Activated naive CD4-positive, alpha-beta T cell treated with anti-CD3 and anti-CD28 coated beads, Interleukin-2, amount 50 U/mL, for 72 hours (primary cell): ENCODE data around the gene PRKN. TPM values are rescaled to one million over a fixed set of nuclear protein-coding genes. Genes with fewer than 3 reads are reported as not detected.
"Not testable (repeated sequence)": the region's sequence is repeated elsewhere in the genome, so short reads cannot be mapped to it uniquely, and the experiment has no call there.

Experiments used
- ATAC-seq, 2 donors: fragments of 150-1000 bp; cut with Tn5 transposase; 2 replicates each; pipeline ENCODE4 v1.10.0; 2021; ENCODE audit warnings: mild to moderate bottlenecking in 2 of 2, moderate library complexity in 2 of 2
- DNase-seq, 2 donors: peaks; one replicate each; pipeline ENCODE4 v3.0.0; 2021 to 2022; ENCODE audit warnings: low spot score in 2 of 2
- H3K27ac Mint-ChIP-seq, 2 donors: one replicate each; pipeline ENCODE4 v1.8.0; 2022; ENCODE audit warnings: mild to moderate bottlenecking in 2 of 2, mixed read lengths in 2 of 2
- H3K36me3 Mint-ChIP-seq, 2 donors: one replicate each; pipeline ENCODE4 v1.8.0; 2022; ENCODE audit warnings: mixed read lengths in 2 of 2
- H3K9me3 Mint-ChIP-seq, 2 donors: one replicate each; pipeline ENCODE4 v1.8.0; 2022; ENCODE audit warnings: mixed read lengths in 2 of 2
- total RNA-seq, 2 donors: library from RNA; stranded (reverse); gene quantifications; one replicate each; pipeline ENCODE4 v1.2.3, GENCODE V29; 2022

PRKN gene
- total RNA-seq, 2 donors from 2014 or later, result 0.57 to 4.1 TPM

DNA sequence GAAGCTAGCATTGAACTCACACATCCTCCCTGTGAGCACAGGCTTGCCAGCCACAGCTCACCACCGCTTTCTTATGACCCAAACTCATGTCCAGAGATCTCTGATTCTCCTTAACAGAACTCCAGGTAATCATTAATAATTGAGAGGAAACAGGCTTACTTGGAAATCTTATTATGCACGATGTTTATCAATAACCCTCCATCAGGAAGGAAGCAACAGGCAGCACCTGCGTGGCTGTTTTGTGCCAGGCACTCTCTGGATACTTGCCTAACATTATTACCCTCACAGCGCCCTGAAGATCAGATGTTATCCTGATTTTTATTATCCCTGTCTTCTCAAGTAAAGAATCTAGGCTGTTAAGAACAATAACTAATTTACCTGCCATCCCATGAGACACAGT is 306.6 kb downstream of the PRKN start:
- Mint-ChIP-seq H3K27ac (no peak overlapping the region), H3K36me3 (peaks cover 0 to 6% of the 10 kb centered on the region in 2 donors), H3K9me3 (peaks cover 3 to 7% of the 10 kb centered on the region in 2 donors)
- DNase-seq (no peak), ATAC-seq (no peak)

DNA sequence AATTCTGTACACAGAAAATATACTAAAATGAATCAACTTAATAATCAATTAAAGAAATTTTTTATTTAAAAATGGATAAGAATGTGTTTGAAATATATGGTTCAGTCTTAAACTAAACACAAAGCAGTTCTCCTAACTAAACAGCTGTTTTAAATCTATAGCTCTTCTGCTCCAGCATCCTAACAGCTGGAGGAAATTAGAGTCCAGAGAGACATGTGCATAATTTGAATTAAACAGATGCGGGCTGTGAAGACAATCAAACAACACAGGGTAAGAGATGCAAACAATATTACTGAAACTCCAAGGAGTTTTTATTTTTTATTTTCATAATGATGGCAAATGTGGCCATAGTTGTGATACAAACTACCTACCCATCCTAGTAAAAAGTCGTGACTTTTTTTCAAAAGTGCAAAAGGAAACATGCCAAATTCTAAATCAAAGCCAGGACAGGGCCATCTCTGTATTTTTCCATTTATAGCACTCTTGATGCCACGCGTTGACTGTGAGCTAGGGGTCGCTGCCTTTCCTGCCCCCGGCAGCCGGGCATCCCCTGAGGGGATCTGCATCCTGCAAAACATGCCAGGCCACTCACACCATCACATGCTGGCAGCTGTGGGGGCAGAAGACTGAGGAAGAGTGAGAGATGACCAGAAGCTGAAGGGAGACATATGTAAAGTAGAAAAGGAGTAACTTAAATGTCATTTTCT is 310.6 kb downstream of the PRKN start:
- no peak for DNase-seq
- Mint-ChIP-seq H3K9me3 (peaks cover 0 to 3% of the 10 kb centered on the region in 2 donors), H3K27ac (no peak overlapping the region), H3K36me3 (peaks cover 0 to 6% of the 10 kb centered on the region in 2 donors)
- ATAC-seq, result no peak

DNA sequence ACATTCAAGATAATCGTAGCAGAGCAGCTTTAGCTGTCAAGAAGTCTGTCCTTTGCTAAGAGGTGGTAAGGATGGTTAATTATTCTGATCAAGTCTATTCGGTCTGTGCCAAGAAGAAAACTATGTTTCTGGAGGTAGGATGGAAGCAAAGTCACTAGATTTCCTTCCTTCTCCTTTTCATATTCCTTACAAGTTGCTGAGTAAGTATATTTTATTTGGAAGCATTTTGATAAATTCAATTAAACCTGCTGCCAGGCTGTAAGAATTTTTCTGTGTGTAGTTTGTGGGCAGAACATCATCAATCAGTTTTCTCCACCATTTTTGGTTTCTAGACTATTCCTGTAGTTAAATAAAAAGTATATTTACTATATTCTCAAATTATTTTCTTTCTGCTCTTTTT is 311.3 kb downstream of the PRKN start:
- ATAC-seq (no peak), DNase-seq (no peak)
- H3K9me3 Mint-ChIP-seq, result peaks cover 0 to 3% of the 10 kb centered on the region in 2 donors
- H3K36me3 Mint-ChIP-seq, result peaks cover 0 to 6% of the 10 kb centered on the region in 2 donors
- no peak overlapping the region for H3K27ac Mint-ChIP-seq

DNA sequence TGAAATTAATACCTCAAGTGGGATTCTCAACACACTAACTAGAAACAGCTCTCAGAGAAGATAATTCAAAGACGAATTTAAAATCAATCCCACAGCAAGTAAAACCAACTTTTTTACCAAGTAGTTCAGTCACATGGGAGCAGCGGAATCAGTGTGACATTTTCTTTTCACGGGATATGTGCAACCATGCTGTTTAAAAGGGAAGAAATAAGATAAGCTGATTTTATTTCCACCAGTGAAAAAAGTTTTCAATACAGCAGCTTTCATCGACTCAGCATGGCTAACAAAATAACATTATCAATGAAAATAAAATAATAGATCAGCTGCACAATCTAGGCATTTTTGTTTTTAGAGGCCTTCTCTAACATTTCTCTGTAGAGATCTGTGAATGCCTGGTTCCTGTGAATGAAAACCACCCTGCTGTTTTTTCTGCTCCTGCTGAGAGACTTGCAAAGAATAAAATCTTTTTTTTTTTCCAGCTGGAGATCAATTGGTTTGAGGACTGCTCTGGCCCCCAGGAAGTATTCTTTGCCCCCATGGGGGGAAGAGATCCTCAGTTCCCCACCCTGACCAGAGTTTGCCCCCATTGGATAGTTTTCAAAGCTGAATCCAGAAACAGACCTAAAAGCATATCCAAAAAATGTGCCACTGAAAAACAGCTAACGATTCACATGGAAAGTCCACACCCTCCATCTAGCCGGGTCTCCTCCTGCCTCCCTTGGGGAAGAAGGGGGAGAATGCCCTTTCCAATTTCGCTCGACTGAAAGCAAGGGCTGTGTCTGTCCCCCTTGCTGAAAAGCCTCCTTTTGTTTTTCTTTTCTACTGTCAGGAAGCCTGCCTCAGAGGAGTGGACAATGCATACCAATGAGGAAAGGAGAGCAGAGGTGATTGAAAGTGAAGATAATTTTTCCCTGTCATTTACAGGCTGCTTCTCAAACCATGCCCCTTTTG is 317.6 kb downstream of the PRKN start:
- Mint-ChIP-seq H3K36me3 (no peaks in the 10 kb centered on the region), H3K9me3 (no peaks in the 10 kb centered on the region), H3K27ac (no peak overlapping the region)
- ATAC-seq, result no peak
- DNase-seq, result no peak

DNA sequence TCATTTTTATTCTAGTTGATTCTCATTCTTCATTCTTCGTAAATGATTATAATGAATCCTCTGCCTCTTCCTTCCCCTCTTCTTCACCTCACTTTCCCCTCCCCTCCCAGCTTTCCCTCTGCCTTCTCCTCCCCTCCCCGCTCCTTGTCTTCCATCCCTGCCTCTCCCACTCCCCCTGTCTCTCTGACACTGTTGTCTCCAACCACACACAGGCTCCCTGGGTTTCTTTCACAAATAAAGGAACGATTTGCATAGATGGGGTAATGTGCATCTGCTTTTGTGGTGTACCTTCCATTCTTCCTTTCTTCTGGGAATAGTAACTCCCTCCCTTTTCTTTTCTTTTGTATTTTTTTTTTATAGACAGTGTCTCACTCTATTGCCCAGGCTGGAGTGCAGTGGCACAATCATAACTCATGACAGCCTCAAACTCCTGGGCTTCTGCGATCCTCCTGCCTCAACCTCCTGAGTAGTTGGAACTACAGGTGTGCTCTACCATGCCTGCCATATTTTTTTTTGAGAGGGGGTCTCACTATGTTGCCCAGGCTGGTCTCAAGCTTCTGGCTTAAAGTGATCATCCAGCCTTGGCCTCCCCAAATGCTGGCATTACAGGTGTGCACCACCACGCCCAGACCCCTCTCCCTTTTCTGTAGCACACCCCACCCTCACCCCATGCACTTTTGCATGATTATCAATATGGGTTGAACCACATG is 318.6 kb downstream of the PRKN start:
- Mint-ChIP-seq H3K36me3 (no peaks in the 10 kb centered on the region), H3K9me3 (no peaks in the 10 kb centered on the region), H3K27ac (no peak overlapping the region)
- ATAC-seq, result no peak
- DNase-seq, result no peak

DNA sequence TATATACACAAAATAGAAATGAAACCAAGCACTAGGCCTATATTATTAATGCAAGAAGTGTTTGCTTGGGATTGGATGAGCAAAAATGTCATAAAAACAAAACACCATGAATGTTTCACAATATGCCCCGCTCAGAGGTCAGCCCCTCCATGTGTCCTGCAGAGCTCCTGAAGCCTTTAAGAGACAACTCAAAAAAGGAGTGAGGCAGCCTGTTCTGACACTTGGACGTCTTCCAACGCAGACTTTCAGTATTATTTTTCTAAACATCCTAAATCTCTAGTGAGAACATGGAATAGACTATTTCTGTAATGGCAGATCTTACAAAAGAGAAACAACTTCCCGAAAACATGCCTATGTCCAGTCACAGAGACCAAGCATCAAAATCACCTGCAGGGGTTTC is 322.6 kb downstream of the PRKN start:
- no peak for DNase-seq
- ATAC-seq, result no peak
- no peak overlapping the region for H3K27ac Mint-ChIP-seq
- no peaks in the 10 kb centered on the region for H3K36me3 Mint-ChIP-seq
- no peaks in the 10 kb centered on the region for H3K9me3 Mint-ChIP-seq

DNA sequence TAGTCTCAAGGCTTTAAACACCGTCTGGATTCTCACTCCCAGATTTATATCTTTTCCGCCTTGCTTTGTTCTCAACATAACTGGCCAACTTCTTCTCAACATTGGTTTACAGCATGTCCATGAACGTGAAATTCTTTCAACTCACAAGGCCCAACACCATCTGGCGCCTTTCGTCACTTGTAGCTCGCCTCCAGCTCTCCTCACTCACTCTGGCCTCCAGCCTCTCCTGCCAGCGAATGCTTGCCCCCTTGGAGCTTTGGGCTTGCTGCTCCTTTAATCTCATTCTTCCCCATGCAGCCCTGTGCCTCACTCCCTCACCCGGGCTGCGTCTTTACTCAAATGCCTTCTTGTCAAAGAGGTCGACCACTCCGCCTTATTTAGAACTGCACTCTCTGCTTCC is 324.5 kb downstream of the PRKN start:
- no peak for ATAC-seq
- Mint-ChIP-seq H3K36me3 (no peaks in the 10 kb centered on the region), H3K9me3 (no peaks in the 10 kb centered on the region), H3K27ac (no peak overlapping the region)
- no peak for DNase-seq

DNA sequence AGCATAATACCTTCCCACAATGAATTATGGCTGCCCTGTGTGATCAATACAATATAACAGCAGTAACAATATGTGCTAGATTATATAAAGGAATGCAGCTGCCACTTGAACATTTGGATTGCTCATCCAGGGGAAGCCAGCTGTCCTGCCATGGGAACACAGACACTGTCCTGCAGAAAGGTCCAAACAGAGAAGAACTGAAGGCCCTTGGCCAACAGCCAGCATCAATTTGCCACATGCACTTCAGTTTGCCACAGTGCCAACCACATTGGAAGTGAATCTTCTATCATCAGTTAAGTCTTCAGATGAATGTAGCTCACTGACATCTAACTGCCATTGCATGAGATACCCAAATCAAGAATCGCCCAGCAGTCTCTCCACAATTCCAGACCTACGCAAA is 332.4 kb downstream of the PRKN start:
- DNase-seq (no peak), ATAC-seq (no peak)
- H3K9me3 Mint-ChIP-seq, result no peaks in the 10 kb centered on the region
- H3K36me3 Mint-ChIP-seq, result no peaks in the 10 kb centered on the region
- no peak overlapping the region for H3K27ac Mint-ChIP-seq

DNA sequence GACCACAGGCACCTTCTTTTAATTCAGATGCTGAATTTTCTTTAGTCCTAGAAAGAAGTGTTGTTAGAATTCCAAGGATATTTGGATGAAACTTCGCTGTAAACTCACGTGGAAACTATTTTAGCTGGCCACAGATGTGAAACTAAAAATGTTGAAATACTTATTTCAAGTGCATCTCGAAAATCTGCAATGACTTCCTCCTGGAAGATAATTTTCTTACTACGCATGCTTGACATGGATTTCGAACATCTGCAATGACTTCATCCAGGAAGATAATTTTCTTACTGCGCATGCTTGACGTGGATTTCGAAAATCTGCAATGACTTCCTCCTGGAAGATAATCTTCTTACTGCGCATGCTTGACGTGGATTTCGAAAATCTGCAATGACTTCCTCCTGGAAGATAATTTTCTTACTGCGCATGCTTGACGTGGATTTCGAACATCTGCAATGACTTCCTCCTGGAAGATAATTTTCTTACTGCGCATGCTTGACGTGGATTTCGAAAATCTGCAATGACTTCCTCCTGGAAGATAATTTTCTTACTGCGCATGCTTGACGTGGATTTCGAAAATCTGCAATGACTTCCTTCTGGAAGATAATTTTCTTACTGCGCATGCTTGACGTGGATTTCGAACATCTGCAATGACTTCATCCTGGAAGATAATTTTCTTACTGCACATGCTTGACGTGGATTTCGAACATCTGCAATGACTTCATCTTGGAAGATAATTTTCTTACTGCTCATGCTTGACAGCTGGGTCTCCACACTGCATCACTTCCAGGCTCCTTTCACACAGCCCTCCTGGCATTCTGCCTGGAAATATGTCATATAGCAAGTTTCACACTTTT is 336.4 kb downstream of the PRKN start:
- ATAC-seq, DNase-seq, H3K27ac Mint-ChIP-seq, H3K36me3 Mint-ChIP-seq, H3K9me3 Mint-ChIP-seq: not testable (repeated sequence)

DNA sequence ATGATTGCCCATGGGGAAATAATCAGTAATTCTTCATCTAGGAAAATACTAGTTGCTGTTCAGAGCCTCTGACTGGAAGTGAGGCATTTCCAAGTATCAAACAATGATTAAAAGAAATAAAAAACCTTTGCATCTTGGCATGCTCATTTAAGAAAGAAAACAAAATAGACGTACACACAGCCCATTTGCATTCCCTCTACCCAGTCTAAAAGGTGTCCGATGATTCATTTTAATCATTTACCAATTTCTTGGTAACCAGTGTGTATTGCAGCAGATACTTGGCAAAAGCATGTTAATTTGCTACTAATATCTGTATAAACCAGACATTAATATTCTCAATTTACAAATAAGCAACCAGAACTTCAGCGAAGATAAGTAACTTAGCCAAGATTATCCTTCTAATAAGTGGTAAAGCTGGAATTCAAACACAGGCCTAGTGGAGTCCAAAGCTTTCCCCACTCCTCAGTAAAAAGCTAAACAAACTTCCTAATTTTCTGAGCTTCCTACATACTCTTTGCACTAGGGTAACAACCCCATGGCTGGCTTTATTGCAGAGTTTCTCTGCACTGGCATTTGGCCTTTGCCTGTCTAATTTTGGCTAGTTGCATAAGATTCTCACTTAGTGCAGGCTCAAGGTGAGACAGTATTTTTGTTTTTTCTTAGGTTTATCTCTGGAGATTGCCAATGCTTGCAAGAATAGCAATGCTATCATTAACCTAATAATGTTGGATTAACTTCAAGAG is 338.1 kb downstream of the PRKN start:
- ATAC-seq, result no peak
- DNase-seq, result no peak
- Mint-ChIP-seq H3K36me3 (no peaks in the 10 kb centered on the region), H3K27ac (no peak overlapping the region), H3K9me3 (no peaks in the 10 kb centered on the region)

DNA sequence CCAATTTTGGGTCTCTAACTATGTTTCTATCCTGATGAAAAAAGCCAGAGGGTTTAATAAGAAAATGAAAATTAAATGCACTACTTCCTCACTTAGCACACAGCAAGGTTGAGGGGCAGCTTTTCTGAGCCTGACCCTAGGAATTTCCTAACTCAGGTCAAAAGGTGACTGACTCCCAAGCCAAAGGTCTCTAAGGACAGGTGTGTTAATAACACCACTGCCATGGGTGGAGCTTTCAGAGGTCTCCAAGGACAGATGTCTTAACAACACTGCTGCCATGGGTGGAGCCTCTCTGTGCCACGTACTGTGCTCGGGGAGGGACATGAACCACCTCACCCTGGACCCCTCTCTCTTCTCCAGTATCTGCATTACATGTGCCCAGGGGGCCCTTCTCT is 339.2 kb downstream of the PRKN start:
- DNase-seq, result no peak
- ATAC-seq, result no peak
- Mint-ChIP-seq H3K36me3 (no peaks in the 10 kb centered on the region), H3K27ac (no peak overlapping the region), H3K9me3 (no peaks in the 10 kb centered on the region)

DNA sequence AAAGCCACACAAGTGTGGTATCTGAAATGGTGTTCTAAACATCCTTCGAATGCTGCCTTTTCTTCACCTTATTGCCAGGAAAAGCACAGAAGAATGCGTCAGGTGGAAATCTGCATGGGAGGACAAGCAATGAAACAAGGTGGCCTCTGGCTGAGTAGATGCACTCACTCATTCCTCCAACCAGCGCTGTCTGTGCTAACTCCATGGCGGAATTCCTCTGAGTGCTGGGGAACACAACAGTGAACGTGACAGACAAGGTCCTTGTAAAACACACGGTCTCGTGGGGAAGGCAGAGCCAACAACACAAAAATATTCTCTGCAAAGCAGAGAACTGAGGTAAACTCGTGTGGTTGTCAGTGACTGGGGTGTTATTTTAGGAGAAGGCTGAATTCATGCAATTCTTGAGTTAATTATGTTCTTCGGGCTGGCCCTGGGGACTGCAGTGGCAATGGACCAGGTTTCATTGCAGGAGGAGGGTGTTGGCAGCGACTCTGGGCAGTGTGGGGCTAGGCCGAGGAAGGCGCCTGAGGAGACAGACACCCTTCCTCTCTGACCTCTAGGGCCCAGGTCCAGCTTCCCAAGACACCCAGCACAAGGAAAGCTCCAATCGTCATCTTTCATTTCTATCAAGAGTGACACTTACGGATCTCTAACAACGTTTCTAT is 339.7 kb downstream of the PRKN start:
- no peaks in the 10 kb centered on the region for H3K9me3 Mint-ChIP-seq
- ATAC-seq, result no peak
- DNase-seq, result no peak
- H3K27ac Mint-ChIP-seq, result no peak overlapping the region
- H3K36me3 Mint-ChIP-seq, result peaks cover 0 to 3% of the 10 kb centered on the region in 2 donors

DNA sequence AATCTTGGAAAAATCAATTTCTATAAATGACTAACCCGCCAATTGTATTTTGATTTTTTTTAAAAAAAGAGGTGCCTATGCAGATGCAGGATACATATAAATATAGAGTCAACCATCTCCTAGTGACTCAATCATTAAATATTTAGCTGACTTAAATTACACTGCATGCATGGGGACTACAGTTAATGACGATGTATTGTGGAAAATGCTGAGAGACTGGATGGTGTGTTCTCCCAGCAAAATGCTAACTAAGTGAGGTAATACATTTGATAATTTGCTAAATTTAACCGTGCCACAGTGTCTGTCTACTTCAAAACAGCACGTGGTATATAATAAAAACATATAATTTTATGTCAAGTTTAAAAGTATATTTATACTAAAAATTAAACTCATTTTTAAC is 341.6 kb downstream of the PRKN start:
- H3K36me3 Mint-ChIP-seq, result peaks cover 0 to 6% of the 10 kb centered on the region in 2 donors
- DNase-seq, result no peak
- no peaks in the 10 kb centered on the region for H3K9me3 Mint-ChIP-seq
- no peak overlapping the region for H3K27ac Mint-ChIP-seq
- ATAC-seq, result no peak

DNA sequence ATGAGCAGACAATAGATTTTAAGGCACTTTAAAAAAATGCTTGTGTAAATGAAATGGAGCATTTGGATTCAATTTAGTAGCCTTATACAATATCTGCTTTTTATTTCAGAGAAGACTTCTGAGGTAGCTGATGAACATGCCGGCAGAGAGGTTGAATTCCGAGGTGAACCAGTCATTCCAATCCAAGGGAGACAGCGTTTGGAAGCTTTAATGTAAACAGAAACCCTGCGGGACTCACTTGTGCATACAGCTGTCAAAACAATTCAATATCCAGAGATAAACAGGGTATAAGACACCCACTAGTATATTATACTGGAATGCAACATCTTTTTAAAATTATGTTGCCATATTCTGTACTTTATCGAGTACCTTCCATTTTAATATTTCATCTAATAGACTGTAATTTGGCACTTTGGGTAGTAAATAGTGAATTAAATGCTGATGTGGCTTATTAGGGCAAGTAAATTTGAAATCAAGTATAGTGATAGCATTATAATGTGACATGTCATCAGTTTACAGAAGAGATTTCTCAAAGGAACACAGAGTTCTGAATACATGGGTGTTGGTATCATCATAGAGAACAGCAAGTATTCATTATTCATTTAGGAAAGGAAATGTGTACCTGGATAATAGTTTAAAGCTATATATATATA is 347.7 kb downstream of the PRKN start:
- no peaks in the 10 kb centered on the region for H3K9me3 Mint-ChIP-seq
- DNase-seq (no peak), ATAC-seq (no peak)
- no peak overlapping the region for H3K27ac Mint-ChIP-seq
- H3K36me3 Mint-ChIP-seq, result peaks cover 0 to 6% of the 10 kb centered on the region in 2 donors

DNA sequence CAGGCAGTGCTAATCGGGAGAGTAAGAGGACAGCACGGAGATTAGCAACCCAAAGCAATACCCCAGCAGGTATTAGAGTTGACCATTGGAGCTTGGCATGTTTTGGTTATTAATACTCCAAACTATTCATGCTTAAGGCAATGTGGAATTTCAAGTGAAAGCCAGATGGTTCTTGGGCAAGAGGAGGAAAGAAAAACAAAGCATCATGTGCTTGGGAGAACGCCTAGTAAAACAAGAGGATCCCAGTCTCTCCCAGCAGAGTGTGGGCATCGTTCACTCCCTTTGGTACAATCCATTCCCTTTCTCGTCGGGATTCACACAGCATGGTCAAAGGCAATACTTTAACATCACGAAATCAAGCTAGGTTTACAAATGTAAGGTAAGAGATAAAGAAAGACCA is 349.8 kb downstream of the PRKN start:
- no peak overlapping the region for H3K27ac Mint-ChIP-seq
- no peak for ATAC-seq
- H3K36me3 Mint-ChIP-seq, result peaks cover 0 to 2% of the 10 kb centered on the region in 2 donors
- H3K9me3 Mint-ChIP-seq, result no peaks in the 10 kb centered on the region
- no peak for DNase-seq
